ENCODE results near the gene IL36G. TPM values are rescaled to one million over a fixed set of nuclear protein-coding genes. Genes with fewer than 3 reads are reported as not detected.

IL36G gene
- total and polyA plus RNA-seq, 3 experiments from 2014 or later = not detected

DNA sequence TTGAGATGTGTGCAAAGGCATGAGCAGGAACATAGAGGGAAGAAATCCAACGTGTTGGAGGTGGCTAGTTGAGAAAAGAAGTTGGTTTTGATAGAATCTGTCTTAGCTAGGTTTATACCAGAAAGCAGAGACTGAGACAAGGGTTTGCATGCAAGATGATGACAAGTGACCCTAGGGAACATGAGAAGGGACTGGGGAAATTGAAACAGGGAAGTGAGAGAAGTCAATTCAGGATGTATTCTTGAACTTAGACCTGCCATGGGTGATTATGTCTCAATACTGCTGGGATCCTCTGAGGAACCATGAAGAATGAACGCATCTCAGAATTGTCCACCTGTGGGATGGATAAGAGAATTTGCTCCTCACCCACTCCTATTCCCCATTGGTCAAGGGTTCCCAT is 47.9 kb downstream of the IL36G start:
- H3K27ac Mint-ChIP-seq = no peak overlapping the region
- no peaks in the 10 kb centered on the region for H3K36me3 ChIP-seq (ENCODE audit: insufficient read depth, low read length)
- no peaks in the 10 kb centered on the region for H3K9me3 Mint-ChIP-seq
- no peaks in the 10 kb centered on the region for H3K4me1 ChIP-seq (ENCODE audit: insufficient read depth, low read length)
- H3K4me3 ChIP-seq (ENCODE audit: low read length) = no peak overlapping the region
- no peaks in the 10 kb centered on the region for H3K9me3 ChIP-seq (ENCODE audit: low read length)
- H3K27me3 Mint-ChIP-seq = peaks cover 20 to 42% of the 10 kb centered on the region in 2 donors
- no peaks in the 10 kb centered on the region for H3K36me3 Mint-ChIP-seq
- H3K27me3 ChIP-seq (ENCODE audit: insufficient read depth, low read length, poor library complexity, severe bottlenecking) = no peaks in the 10 kb centered on the region
- ChIA-PET POLR2A (no interaction called here), CTCF (no interaction called here)
- H3K4me3 Mint-ChIP-seq = no peak overlapping the region
- no peak overlapping the region for H3K27ac ChIP-seq (ENCODE audit: low read depth, low read length)
- H3K4me1 Mint-ChIP-seq = no peaks in the 10 kb centered on the region
- no peak for DNase-seq

GRCh38 chr2:113027691-113028090 is 49.9 kb downstream of the IL36G start:
- Histone ChIP-seq H3K4me1 (ENCODE audit: insufficient read depth, low read length) (no peaks in the 10 kb centered on the region), H3K4me3 (ENCODE audit: low read length) (no peak overlapping the region), H3K27ac (ENCODE audit: low read depth, low read length) (no peak overlapping the region), H3K27me3 (ENCODE audit: insufficient read depth, low read length, poor library complexity, severe bottlenecking) (no peaks in the 10 kb centered on the region), H3K9me3 (ENCODE audit: low read length) (no peaks in the 10 kb centered on the region), H3K36me3 (ENCODE audit: insufficient read depth, low read length) (no peaks in the 10 kb centered on the region)
- Mint-ChIP-seq H3K4me1 (no peaks in the 10 kb centered on the region), H3K36me3 (no peaks in the 10 kb centered on the region), H3K27me3 (peaks cover 19 to 33% of the 10 kb centered on the region in 2 donors), H3K9me3 (no peaks in the 10 kb centered on the region), H3K27ac (no peak overlapping the region), H3K4me3 (no peak overlapping the region)
- ChIA-PET CTCF (no interaction called here), POLR2A (no interaction called here)
- DNase-seq = no peak

DNA sequence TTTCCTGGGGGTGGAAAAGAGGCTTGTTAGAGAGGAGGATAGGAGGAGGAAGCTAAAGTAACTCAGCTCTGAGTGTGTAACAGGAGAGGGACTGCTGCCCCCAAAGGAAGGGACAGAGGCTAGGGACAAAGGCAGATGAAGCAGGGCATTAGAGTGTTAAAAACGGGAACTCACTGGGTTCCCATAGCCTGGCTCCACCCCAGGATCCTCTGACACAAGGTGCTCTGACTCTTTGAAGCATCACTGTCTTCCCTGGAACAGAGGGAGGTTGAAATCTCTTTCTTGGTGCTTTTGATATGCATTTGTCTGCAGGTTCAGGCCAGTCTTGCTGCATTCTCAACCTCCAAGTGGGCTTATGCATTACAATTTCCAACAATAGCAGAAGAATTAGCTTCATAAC is 50.3 kb downstream of the IL36G start:
- Histone ChIP-seq H3K4me3 (ENCODE audit: low read length) (no peak overlapping the region), H3K27ac (ENCODE audit: low read depth, low read length) (no peak overlapping the region), H3K9me3 (ENCODE audit: low read length) (no peaks in the 10 kb centered on the region), H3K4me1 (ENCODE audit: insufficient read depth, low read length) (no peaks in the 10 kb centered on the region), H3K27me3 (ENCODE audit: insufficient read depth, low read length, poor library complexity, severe bottlenecking) (no peaks in the 10 kb centered on the region), H3K36me3 (ENCODE audit: insufficient read depth, low read length) (no peaks in the 10 kb centered on the region)
- H3K27ac Mint-ChIP-seq = no peak overlapping the region
- H3K36me3 Mint-ChIP-seq = no peaks in the 10 kb centered on the region
- H3K27me3 Mint-ChIP-seq = peaks cover 19 to 32% of the 10 kb centered on the region in 2 donors
- H3K9me3 Mint-ChIP-seq = no peaks in the 10 kb centered on the region
- DNase-seq = no peak
- no peaks in the 10 kb centered on the region for H3K4me1 Mint-ChIP-seq
- no peak overlapping the region for H3K4me3 Mint-ChIP-seq
- ChIA-PET POLR2A (no interaction called here), CTCF (no interaction called here)

DNA sequence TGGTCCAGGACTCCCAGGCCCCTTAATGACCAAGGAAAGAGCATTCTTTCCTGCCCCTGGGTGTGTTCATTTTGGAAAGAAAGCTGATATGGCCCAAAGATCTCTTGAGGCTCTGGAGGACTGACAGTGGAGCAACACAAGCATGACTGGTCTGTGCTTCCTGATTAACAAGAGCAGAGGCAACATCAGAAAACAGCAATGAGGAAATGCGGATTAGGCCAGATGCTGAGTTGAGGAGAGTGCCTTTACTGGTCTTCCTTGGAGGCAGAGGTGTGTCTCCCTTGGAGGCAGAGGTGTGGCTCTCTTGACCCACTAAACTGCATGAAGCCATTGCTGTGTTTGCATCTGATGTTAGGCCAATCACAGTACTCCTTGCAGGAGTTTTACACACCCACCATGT is 54.9 kb downstream of the IL36G start:
- no peak for DNase-seq
- peaks cover 12 to 25% of the 10 kb centered on the region in 2 donors for H3K27me3 Mint-ChIP-seq
- no peaks in the 10 kb centered on the region for H3K9me3 ChIP-seq (ENCODE audit: low read length)
- H3K4me3 Mint-ChIP-seq = no peak overlapping the region
- no peak overlapping the region for H3K27ac Mint-ChIP-seq
- no peaks in the 10 kb centered on the region for H3K27me3 ChIP-seq (ENCODE audit: insufficient read depth, low read length, poor library complexity, severe bottlenecking)
- no peaks in the 10 kb centered on the region for H3K36me3 Mint-ChIP-seq
- no peaks in the 10 kb centered on the region for H3K4me1 Mint-ChIP-seq
- no peaks in the 10 kb centered on the region for H3K9me3 Mint-ChIP-seq
- POLR2A ChIA-PET = no interaction called here
- CTCF ChIA-PET = no interaction called here
- no peak overlapping the region for H3K27ac ChIP-seq (ENCODE audit: low read depth, low read length)
- no peak overlapping the region for H3K4me3 ChIP-seq (ENCODE audit: low read length)
- H3K36me3 ChIP-seq (ENCODE audit: insufficient read depth, low read length) = no peaks in the 10 kb centered on the region
- H3K4me1 ChIP-seq (ENCODE audit: insufficient read depth, low read length) = no peaks in the 10 kb centered on the region

GRCh38 chr2:113034016-113034415 is 56.2 kb downstream of the IL36G start:
- no peaks in the 10 kb centered on the region for H3K36me3 Mint-ChIP-seq
- no peak overlapping the region for H3K4me3 ChIP-seq (ENCODE audit: low read length)
- H3K27ac Mint-ChIP-seq = peak overlapping the region in 1 of 8 donors; percentile 79
- H3K27ac ChIP-seq (ENCODE audit: low read depth, low read length) = no peak overlapping the region
- H3K27me3 Mint-ChIP-seq = peaks cover 9 to 34% of the 10 kb centered on the region in 2 donors
- POLR2A ChIA-PET = no interaction called here
- H3K36me3 ChIP-seq (ENCODE audit: insufficient read depth, low read length) = no peaks in the 10 kb centered on the region
- no peaks in the 10 kb centered on the region for H3K9me3 ChIP-seq (ENCODE audit: low read length)
- CTCF ChIA-PET = no interaction called here
- no peaks in the 10 kb centered on the region for H3K4me1 Mint-ChIP-seq
- DNase-seq = no peak
- no peaks in the 10 kb centered on the region for H3K4me1 ChIP-seq (ENCODE audit: insufficient read depth, low read length)
- no peaks in the 10 kb centered on the region for H3K27me3 ChIP-seq (ENCODE audit: insufficient read depth, low read length, poor library complexity, severe bottlenecking)
- no peaks in the 10 kb centered on the region for H3K9me3 Mint-ChIP-seq
- H3K4me3 Mint-ChIP-seq = no peak overlapping the region

Other genes with a start within 250 kb of the IL36G start
- gene CKAP2L, start 213.4 kb upstream of the IL36G start, total RNA-seq = 10 to 100 TPM; 19.1 to 19.6 TPM
- gene CKAP2L, start 213.4 kb upstream of the IL36G start, polyA plus RNA-seq = not detected
- gene IL1A, start 193.5 kb upstream of the IL36G start, total RNA-seq = 1 to 10 TPM; 2.2 to 3.1 TPM
- gene IL1A, start 193.5 kb upstream of the IL36G start, polyA plus RNA-seq = not detected
- gene IL1B, start 141.2 kb upstream of the IL36G start, total RNA-seq = not detected
- gene IL1B, start 141.2 kb upstream of the IL36G start, polyA plus RNA-seq = not detected
- gene IL37, start 66.8 kb upstream of the IL36G start, total RNA-seq = not detected
- gene IL37, start 66.8 kb upstream of the IL36G start, polyA plus RNA-seq = not detected
- not detected for gene IL36A, start 27.5 kb downstream of the IL36G start, total RNA-seq
- not detected for gene IL36A, start 27.5 kb downstream of the IL36G start, polyA plus RNA-seq
- gene IL36B, start 74.9 kb downstream of the IL36G start, total RNA-seq = not detected
- not detected for gene IL36B, start 74.9 kb downstream of the IL36G start, polyA plus RNA-seq
- gene IL36RN, start 81.2 kb downstream of the IL36G start, total RNA-seq = not detected
- not detected for gene IL36RN, start 81.2 kb downstream of the IL36G start, polyA plus RNA-seq
- not detected for gene IL1F10, start 90.0 kb downstream of the IL36G start, total RNA-seq
- not detected for gene IL1F10, start 90.0 kb downstream of the IL36G start, polyA plus RNA-seq
- gene IL1RN, start 149.6 kb downstream of the IL36G start, total RNA-seq = 1 to 10 TPM; 1.2 to 2.3 TPM
- not detected for gene IL1RN, start 149.6 kb downstream of the IL36G start, polyA plus RNA-seq
- 100 to 1,000 TPM; 192 to 193 TPM for gene PSD4, start 196.0 kb downstream of the IL36G start, total RNA-seq
- gene PSD4, start 196.0 kb downstream of the IL36G start, polyA plus RNA-seq = 42.1 TPM

Measured in CD8-positive, alpha-beta memory T cell (primary cell).